Fibroblast of peridontal ligament (primary cell): ENCODE results near the gene KRTAP5-5.
"Not testable (repeated sequence)": the region's sequence is repeated elsewhere in the genome, so short reads cannot be mapped to it uniquely, and the experiment has no call there.

Source experiments
- DNase-seq: peaks from one replicate; pipeline ENCODE4 v3.0.0-alpha.2; 2010; ENCODE audit errors: extremely low read depth

KRTAP5-5 gene

DNA sequence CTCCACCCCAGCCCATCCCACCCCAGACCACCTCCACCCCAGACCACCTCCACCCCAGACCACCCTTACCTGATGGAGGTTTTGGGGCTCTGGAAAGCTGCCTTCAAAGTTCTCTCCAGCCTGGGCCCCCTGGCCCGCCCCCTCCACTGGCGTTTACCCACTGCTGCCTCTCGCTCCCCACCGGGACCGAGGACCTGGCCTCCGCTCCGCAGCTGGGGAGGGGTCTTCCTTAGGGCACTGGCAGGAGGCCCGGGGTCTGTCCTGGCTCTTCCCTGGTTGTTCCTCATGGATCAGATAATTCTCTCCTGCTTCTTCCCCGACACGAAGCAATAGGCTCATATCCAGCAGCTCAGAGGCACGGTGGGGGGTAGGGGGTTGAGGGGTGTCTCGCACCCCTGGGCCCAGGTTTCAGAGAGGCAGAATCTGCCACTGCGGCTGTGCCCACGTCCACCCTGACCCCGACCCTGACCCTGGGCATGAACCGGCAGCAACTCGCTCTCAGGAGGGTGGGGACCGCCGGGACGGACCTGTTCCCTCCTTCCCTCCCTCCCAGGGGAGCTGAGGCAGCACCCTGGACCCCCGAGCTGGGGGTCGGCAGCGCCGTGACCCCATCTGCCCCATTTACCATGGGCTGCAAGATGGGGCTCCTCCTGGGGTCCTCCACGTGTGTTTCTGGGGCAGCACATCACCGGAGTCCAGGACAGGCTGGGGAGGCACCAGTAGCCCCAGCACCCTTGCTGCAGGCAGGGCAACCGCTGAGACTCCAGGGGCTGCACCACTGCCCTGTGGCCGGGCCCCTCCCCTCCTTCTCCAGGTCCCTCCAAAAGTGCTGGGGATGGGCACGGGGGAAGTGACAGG, 12.9 kb downstream of the KRTAP5-5 start:
- DNase-seq, result no peak

DNA sequence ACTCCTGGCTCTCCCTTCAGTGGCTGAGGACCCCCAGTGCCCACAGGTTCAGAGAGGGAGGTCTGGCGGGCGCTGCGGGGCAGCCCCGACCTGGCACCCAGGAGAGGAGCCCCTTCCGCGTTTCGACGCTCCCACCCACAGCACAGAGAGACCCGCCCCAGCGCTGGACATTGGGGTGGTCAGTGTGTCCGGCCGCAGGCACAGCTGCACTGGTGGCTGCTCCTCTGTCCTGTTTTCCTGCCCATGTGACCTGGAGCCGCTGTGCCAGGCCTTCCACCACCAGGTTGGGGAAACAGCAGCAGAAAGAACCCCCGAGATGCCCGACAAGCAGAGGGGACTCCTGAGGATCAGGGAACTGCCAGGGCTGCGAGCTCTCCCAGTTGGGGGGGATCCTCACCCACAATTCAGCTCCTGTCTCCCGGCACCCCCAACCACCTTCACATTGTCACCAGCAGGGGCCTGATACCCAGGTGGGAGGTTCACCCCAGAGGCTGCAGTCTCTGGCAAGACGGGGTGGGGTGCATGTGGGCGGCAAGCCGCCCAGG, 13.6 kb downstream of the KRTAP5-5 start:
- DNase-seq, result no peak

DNA sequence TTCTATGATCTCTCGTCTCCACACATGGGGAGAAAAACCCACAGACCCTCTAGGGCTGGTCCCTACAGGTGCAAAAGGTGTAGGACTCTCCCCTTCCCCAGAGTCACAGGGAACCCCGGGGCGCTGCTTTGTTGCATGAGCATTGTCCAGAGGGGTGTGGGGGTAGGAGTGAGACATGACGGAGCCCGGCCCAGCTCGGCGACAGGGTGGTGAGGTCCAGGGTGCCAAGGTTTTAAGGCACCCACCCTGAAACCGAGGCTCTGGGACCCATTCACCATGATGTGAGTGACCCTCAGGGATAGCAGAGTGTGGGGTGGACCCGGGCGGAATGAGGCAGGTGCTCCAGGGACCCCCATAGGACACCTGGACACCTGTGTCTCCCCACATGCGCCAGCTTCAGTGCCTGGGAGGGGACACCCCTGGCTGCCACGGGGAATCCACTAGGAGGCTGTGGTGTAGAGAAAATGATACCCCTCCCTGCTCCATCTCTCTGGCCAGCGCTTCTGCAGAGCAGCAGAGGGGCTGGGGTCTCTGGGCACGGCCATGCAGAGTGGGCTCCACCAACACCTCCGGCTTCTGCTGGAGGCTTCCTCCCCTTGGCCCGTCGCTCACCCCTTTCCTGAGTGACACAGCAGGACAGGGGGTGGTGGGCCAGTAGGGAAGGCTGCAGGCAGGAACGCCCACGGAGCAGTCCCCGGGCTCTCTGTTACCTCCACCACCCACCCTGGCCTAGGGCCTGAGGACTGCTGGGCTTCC, 15.2 kb downstream of the KRTAP5-5 start:
- no peak for DNase-seq

DNA sequence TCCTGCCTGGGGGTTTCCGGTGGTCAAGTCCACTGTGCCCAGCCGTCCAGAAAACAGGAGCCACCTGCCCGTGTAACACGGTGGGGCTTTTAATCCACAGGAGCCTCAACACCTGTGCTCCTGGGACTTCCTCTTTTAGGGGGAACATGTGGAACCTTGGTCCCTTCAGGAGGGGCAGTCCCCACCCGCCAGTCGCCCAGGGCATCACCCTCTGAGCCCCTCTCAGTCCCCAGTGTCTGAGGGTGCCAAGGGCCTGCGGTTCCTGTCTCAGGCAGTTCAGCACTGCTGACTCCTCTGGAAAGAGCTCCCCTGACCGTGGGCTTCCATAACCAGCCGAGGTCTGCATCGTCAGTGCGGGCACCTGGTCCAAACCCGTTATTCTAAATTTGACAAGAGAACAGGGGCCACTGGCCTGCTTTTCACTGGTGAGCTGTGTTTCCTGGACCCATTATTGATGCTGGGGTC, 15.8 kb downstream of the KRTAP5-5 start:
- DNase-seq, result no peak

DNA sequence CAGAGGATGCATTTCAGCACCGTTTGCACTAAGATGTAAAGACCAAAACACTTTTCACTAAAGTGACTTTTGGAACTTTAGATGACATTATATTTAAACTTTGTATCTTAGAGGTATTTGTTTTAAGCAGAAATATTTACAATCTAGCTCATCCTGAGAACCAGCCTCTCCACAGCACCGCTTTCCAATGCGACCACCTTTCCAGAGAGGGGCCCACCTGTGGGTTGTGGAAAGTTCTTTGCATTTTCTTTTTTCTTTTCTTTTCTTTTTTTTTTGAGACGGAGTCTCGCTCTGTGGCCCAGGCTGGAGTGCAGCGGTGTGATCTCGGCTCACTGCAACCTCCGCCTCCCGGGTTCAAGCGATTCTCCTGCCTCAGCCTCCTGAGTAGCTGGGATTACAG, 17.0 kb downstream of the KRTAP5-5 start:
- DNase-seq, result not testable (repeated sequence)

DNA sequence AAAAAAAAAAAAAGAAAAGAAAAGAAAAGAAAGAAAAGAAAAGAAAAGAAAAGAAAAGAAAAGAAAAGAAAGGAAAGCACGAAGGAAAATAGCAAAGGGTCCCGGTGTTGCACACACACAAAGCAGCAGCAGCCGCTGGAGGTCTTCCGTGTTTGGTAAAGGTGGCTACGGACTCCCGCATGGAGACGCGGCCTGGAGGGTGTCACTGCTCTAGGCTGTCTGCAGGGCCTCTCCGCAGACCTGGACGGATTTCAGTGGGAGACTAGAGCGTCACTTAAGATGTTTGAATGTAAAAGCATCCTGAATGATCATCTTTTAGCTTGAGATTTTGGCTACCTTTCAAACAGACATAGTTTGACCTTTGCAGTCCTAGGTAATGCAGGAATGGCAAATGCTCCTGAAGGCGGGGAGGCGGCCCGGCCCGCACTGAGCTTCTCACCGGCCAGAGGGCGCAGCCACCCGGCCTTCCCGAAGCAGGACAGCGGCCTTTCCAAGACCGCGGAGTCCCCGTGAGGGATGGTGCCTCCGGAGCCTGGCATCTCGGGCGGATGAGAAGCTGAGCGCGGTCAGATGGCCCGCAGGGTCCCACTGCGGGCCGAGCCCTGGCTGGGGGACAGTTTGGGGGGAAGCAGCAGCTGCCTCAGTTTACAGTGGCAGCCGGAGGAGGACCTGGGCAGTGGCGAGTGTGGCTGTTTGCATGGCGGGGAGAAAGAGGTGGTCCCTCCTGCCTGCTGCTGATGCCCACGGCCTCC, 18.5 kb downstream of the KRTAP5-5 start:
- no peak for DNase-seq

DNA sequence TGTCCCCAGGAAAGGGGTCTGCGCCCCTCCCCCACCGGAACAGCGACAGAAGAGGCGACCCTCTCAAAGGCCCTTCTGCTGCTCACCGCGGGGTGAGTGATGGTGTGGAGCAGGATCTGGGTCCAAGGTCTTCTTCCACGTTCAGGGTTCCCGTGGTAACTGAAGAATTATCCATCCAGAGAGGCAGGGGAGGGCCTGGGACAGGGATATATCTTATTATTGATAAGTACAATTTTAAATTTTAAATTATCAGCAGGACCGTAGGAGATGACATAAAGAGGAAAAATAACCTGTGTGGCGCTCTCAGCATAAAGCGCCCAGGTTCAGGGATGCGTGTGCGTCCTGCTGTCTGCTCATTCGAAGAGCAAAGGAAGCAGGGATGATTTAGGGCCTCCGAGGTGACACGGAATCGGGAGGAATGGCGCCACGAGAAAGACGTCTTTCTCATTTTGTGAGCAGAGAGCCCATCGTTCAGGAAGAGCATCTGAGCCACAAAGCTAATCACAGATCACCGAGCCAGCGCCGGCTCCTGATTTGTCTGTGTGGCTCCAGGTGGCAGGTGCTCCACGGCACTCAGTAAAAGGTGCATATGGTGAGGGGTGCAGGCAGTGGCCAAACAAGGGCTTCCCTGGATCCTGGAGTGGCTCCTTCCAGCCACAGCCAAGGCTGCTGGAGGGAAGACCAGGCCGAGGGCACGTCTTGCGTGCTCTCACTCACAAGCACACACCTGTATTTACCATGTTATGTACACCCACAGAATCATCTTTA, 19.3 kb downstream of the KRTAP5-5 start:
- DNase-seq, result no peak

DNA sequence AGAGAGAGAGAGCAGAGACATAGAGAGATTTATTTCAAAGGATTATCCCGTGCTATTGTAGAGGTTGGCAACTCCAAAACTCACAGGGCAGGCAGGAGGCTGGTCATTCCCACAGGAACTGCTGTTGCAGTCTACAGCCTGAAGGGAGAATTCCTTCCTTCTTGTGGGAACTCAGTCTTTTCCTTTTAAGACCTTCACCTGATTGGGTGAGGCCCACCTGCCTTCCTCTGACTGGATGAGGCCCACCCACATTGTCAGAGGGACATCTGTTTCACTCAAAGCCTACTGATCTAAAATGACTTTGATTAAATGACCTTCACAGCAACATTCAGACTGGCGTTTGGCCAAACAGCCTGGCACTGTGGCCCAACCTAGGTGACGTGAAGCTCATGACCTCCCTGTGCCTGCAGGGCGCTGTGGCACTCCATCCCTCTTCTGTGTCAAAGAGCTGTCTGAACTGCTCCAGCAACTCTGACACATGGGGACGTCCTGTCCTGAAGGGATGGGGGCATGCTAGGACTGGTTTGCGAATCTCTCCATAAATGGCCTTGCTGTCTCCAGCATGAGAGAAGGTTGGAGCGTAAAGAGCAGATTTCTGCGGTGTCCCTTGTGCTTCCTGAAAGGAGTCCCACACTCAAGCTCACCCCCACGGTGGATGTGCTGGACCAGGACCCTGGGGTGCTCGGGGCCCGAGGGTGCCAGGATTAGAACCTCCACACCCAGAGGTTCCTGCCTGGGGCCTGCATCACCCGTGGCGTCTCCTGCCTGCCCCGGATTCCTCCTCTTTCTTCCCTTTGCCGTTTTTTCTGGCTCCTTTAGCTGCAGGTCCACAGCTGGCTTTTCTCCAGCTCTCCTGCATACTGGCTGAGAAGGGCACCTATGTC, 20.7 kb downstream of the KRTAP5-5 start:
- no peak for DNase-seq

DNA sequence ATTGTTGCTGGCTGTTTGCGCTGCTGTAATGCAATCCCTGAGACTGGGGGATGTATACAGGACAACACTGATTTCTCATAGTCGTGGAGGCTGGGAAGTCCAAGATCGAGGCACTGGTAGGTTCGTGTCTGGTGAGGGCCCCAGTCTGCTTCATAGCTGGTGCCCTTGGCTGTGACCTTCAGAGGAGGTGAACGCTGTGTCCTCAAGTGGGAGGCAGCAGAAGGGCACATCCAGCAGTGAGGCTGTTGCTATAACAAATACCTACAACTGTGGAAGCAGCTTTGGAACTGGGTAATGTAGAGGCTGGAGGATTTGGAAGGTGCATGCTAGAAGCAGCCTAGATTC, 21.3 kb downstream of the KRTAP5-5 start:
- DNase-seq, result no peak

DNA sequence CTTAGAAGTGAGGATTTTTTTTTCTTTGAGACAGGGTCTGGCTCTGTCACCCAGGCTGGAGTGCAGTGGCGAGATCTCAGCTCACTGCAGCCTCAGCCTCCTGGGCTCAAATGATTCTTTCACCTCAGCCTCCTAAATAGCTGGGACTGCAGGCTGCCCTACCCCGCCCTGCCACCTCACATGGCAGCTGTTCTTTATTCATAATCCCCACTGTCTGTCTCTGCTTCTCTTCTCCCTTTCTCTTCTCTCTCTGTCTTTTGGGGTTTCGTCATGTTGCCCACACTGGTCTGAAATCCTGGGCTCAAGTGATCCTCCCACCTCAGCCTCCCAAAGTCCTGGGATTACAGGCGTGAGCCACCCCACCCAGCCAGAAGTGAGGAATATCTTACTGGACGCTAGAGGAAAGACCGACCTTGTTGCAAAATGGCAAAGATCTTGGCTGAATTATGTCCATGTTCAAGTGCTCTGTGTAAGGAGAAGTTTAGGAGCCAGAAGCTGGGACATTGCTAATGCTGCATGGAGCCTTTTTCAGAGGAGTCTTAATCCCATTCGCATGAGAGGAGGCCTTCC, 21.9 kb downstream of the KRTAP5-5 start:
- DNase-seq, result no peak

DNA sequence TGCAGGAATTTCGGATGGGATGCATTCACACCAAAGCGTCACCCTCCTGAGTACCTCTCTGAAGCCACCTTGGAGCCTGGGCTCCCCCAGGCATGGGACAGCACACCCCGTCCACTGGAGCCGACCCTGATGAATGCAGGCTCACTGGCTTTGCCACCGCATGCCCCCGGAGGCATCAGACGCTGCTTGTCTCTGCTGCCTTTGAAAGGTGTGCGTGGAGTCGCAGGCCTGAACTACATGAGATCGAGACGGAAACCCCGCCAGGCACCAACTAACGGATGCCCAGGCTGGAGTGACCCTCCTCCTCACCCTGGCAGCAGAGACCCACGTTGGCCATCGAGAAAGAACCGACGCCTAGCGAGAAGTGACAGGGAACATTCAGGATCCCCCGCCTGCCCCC, 22.5 kb downstream of the KRTAP5-5 start:
- DNase-seq, result no peak

DNA sequence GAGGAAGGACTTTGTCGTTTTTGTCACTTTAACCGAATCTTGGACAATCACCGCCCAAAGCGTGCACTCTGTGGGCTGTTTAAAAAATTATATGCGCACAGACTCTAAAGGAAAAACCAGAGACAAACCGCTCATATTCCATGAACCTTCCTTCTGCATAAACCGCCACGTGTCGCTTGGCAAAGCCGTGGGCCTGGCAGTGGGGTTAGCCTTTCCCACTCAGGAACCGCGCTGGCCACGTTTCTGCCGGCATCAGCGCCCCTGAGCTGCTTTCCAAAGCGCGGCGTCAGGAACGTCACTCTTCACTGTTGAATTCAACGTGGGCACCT, 22.8 kb downstream of the KRTAP5-5 start:
- DNase-seq, result no peak

DNA sequence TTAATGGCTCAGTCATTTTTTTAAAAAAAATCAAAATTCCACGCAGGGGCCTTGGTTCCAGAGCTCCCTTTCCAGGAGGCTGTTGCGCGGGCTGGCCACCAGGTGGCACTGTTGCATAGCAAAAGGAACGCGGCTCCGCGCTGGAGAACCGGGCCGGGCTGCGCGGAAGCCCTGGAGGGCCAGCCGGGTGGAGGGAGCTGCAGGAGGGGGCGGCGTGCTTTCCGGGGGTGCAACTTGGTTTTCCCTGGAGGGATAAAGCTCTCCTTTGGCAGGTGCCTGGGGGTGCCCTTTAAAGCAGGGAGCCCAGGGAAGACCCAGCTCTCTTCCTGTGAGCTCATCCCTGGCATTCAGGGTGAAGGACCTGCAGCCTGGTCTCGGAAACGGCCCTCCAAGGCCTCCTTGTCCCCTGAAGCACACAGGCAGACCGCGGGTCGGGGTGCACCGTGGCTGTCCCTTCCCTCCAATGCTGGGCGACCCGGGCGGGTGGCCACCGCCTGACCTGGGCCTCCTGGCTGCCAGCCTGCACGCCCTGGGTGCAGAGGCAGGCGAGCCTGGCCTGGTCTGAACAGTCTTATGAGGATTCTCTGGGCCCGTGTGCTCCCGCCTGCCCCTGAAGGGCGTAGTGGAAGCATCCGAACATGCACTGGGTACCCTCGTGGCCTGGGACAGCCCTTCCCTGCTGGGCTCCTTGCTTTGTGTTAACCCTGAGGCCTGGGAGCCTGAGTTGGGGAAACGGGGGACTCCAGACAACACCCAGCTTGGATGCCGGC, 23.4 kb downstream of the KRTAP5-5 start:
- DNase-seq, result peak; percentile 54

DNA sequence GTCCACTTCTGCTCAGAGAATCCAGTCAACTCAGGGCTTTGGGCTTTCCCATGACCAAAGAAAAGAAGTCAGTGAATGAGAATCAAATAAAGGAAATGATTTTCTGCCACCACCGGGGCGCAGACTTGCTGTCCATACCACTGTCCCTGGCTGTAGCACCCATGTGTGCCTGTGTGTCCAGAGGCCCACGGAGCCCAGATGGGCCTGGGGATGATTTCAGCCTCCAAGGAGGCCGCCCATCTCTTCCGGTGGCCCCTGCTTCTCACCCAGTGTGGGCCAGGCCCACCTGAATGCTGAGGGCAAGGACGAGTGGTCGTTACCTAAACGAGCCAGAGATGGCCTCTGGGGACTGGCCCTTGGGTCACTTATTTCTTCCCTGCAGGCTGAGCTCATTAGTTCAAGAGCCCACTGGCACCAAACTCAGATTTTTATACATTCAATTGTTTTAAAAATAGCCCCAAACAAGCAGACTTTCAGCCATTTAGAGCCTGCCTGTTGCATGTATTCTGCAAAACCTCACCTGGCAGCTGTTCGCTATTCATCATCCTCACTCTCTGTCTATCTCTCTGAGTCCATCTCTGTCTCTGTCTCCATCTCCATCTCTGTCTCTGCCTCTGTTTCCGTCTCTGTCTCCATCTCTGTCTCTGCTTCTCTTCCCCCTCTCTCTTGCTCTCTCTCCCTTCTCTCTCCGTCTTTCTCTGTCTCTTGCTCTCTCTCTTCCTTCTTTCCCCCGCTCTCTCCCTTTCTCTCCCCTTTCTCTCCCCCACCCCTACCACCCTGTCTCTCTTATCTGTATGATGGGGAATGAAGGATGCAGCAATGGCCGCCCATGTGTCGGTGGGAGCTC, 24.2 kb downstream of the KRTAP5-5 start:
- no peak for DNase-seq

DNA sequence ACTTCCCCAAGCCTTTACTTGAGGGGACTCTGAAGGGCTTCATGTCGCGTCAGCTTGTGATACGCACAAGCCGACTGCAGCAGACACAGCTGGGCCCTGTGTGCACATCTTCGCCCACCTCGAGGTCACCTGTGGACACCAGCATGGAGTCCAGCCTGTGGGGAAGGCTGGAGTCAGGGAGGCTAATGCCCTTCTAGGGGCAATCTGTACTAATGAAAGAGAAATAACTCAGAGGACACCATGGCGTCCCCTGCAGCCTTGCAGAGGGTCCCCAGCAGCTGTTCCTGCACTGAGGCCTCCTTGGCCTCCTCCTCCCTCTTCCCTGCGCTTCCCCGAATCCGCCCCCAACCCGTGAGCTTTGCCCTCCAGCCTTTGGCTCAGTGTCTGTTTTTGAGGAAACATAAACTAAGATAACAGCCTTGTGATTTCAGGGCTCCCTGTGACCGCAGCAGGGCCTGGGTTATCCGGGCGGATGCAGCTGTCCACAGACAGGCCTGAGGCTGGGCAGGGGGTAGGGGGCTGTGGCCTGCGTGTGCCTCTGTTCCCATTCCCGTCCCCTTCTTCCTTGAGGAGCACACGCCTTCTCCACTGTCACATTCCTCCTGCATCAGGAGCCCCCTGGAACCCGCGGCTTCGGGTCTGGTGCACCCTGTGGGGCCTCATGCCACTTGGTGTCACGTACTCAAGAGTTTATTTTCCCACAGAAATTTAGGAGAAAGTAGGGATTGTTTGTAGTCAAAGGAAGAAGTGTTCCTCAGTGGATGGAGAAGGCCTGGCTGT, 25.0 kb downstream of the KRTAP5-5 start:
- DNase-seq, result no peak

DNA sequence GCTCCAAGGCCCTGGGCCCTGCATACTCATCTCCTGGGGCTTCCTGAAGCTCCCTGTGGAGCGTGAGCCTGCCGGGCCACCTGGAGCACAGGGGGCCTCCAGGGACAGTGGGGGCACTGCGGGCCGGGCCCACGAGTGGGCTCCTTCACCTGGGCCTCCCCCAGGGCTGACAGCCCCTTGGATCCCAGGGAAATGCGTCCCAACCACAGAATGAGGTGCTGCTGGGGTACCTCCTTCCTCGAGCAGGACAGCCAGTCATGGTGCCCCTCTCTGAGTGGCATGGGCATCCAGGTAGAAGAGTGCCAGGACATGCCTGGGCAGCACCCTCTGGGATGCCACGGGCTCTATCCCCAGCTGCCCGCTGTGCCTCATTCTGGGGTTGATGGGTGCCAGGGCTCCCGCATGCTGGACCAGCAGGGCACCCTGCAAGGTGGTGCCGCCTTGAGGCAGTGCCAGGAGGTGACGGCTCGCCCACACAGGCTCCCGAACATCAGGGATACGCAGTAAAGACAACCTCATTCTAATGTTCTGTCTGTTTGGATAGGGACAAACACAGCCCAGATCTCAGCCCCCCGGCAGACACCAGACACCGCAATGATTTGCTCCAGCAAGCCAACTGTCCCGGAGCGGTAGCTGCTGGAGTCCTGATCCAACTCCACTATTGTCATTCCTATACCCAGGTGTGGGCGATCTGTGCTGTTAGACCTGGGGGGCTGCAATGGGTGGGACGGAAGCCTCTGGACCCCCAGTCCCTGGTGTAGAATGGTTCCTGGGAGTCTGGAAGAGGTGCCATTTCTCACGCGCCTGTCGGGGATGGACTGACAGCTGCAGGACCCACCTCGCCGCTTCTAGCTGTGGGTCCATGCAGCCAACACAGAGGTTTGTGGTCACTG, 25.8 kb downstream of the KRTAP5-5 start:
- DNase-seq, result no peak

DNA sequence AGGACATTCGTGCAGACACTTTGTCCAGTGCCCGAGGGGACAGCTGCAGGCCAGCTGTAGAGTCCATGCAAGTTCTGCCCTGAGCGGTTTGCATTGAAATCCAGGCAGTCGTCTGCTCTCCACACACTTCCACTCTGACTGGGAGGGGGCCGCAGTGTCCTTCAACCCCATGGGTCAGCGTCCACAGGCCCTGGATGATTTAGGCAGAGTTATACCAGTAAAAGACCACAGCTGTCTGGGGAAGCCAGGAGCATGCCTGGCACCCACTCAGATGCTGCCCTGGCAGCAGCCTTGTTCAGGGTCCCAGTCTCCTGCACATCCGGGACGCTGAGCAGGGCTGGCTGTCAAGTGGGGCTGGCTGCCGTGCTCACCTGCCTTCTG, 26.5 kb downstream of the KRTAP5-5 start:
- no peak for DNase-seq
